ENCODE data around the gene CRHR1.

The CRHR1 gene

GRCh38 chr17:45793999-45794540 is 9.9 kb downstream of the CRHR1 start:
- Histone ChIP-seq H3K36me3 (ENCODE audit: control insufficient read depth in 2 of 2, insufficient read depth in 1 of 2, low read length in 2 of 2) (no peaks in the 10 kb centered on the region), H3K9me3 (ENCODE audit: control insufficient read depth, insufficient read depth, low read depth, low read length) (no peaks in the 10 kb centered on the region), H3K4me3 (ENCODE audit: low read depth, low read length) (no peak overlapping the region), H3K4me1 (ENCODE audit: control insufficient read depth, insufficient read depth, low read length) (peaks cover 3% of the 10 kb centered on the region; the same call in 1 of the 2 replicates), H3K27ac (ENCODE audit: extremely low read depth, low read depth, low read length) (no peak overlapping the region)
- ChIA-PET CTCF (interaction anchor here (3.9 kb wide), 1 partner anchor 11 kb away, joined by 31 read pairs; the partner anchor contains the start of gene CRHR1), POLR2A (no interaction called here)
- no peak for TF ChIP-seq ZNF335 (tag by site-specific recombination; conservative IDR thresholded peaks at IDR 0.05)
- TF ChIP-seq ZNF600 (tag by site-specific recombination; IDR thresholded peaks at IDR 0.05): no peak
- no peak for TF ChIP-seq PRDM6 (tag by site-specific recombination; IDR thresholded peaks at IDR 0.05)
- TF ChIP-seq ZNF133 (tag by site-specific recombination; IDR thresholded peaks at IDR 0.05): peak; percentile 95
- TF ChIP-seq ZBTB26 (tag by site-specific recombination; optimal IDR thresholded peaks at IDR 0.05): no peak
- TF ChIP-seq MZF1 (tag by site-specific recombination; IDR thresholded peaks at IDR 0.05; ENCODE audit: borderline replicate concordance): no peak
- no peak for TF ChIP-seq ZSCAN16 (tag by site-specific recombination; IDR thresholded peaks at IDR 0.05)
- no peak for TF ChIP-seq YY1 (tag by site-specific recombination; IDR thresholded peaks at IDR 0.05)

GRCh38 chr17:45794840-45795239 is 10.7 kb downstream of the CRHR1 start:
- POLR2A ChIA-PET: no interaction called here
- TF ChIP-seq PRDM6 (tag by site-specific recombination; IDR thresholded peaks at IDR 0.05) (no peak), OVOL3 (tag by site-specific recombination; IDR thresholded peaks at IDR 0.05) (no peak), CTCF (tag by site-specific recombination; IDR thresholded peaks at IDR 0.05) (peak; percentile 22; the same call in 1 of the 2 replicates), ZBTB17 (tag by site-specific recombination; IDR thresholded peaks at IDR 0.05) (no peak), ZBTB6 (tag by site-specific recombination; IDR thresholded peaks at IDR 0.05) (no peak), EGR2 (tag by site-specific recombination; IDR thresholded peaks at IDR 0.05; ENCODE audit: low read depth) (no peak), ZNF621 (tag by site-specific recombination; IDR thresholded peaks at IDR 0.05) (no peak), ZNF510 (tag by site-specific recombination; IDR thresholded peaks at IDR 0.05; ENCODE audit: insufficient replicate concordance) (no peak)
- H3K4me1 ChIP-seq (ENCODE audit: control insufficient read depth, insufficient read depth, low read length): peaks cover 3% of the 10 kb centered on the region; the same call in 1 of the 2 replicates
- no peaks in the 10 kb centered on the region for H3K9me3 ChIP-seq (ENCODE audit: control insufficient read depth, insufficient read depth, low read depth, low read length)
- H3K36me3 ChIP-seq (ENCODE audit: control insufficient read depth in 2 of 2, insufficient read depth in 1 of 2, low read length in 2 of 2): no peaks in the 10 kb centered on the region
- no peak overlapping the region for H3K27ac ChIP-seq (ENCODE audit: extremely low read depth, low read depth, low read length)
- H3K4me3 ChIP-seq (ENCODE audit: low read depth, low read length): no peak overlapping the region
- CTCF ChIA-PET: interaction anchor here (0.7 to 3.9 kb wide), 2 partner anchors 12 to 37 kb away, joined by 3 to 31 read pairs; partner anchors contain the start of gene CRHR1
